Measurements from ENCODE around the gene MRTFA. TPM values are rescaled to one million over a fixed set of nuclear protein-coding genes. Genes with fewer than 3 reads are reported as not detected.
"Not testable (repeated sequence)": the region's sequence is repeated elsewhere in the genome, so short reads cannot be mapped to it uniquely, and the experiment has no call there.

MRTFA gene
- total RNA-seq, 1 donor from 2014 or later: 52.1 TPM

DNA sequence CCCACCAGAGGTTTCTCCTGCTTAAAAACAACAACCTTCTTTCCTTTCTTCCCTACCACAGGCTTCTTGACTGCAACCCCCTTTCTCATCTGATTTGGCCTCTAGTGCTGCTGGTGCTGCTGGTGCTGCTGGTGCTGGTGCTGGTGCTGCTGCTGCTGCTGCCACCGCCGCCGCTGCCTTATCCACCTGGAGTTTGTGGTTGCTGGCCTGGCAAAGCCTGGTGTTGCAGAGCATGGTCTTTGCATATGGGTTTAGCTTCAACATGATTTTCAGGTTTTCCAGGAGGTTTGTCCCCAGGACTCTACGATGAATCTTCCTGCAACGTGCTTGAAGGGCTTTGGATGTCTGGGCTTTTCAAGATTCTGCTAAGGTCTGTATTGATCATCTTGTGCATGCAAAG is 49.7 kb downstream of the MRTFA start:
- TF ChIP-seq, protein P1, sequence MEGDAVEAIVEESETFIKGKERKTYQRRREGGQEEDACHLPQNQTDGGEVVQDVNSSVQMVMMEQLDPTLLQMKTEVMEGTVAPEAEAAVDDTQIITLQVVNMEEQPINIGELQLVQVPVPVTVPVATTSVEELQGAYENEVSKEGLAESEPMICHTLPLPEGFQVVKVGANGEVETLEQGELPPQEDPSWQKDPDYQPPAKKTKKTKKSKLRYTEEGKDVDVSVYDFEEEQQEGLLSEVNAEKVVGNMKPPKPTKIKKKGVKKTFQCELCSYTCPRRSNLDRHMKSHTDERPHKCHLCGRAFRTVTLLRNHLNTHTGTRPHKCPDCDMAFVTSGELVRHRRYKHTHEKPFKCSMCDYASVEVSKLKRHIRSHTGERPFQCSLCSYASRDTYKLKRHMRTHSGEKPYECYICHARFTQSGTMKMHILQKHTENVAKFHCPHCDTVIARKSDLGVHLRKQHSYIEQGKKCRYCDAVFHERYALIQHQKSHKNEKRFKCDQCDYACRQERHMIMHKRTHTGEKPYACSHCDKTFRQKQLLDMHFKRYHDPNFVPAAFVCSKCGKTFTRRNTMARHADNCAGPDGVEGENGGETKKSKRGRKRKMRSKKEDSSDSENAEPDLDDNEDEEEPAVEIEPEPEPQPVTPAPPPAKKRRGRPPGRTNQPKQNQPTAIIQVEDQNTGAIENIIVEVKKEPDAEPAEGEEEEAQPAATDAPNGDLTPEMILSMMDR (conservative IDR thresholded peaks at IDR 0.05; ENCODE audit: low read depth, low read length): no peak
- no peak overlapping the region for H3K4me3 ChIP-seq (ENCODE audit: low read depth, low read length)
- DNase-seq (ENCODE audit: low read depth): no peak

DNA sequence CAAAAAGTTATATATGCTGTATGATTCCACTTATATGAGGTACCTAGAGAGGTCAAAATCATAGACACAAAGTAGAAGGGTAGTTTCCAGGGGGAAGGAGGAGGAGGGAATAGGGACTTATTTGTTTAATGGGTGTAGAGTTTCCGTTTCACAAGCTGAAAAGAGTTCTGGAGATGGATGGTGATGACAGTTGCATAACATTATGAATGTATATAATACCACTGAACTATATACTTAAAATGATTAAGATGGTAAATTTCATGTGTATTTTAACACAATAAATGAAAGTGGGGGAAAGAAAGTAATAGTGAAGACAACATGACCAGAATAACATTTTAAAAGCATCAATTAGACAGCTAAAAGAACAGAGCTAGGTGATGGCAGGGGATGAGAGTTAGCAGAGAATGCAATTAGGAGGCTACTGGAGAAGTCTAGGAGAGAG is 51.2 kb downstream of the MRTFA start:
- TF ChIP-seq, protein P1 (conservative IDR thresholded peaks at IDR 0.05; ENCODE audit: low read depth, low read length): no peak
- no peak overlapping the region for H3K4me3 ChIP-seq (ENCODE audit: low read depth, low read length)
- no peak for DNase-seq (ENCODE audit: low read depth)

DNA sequence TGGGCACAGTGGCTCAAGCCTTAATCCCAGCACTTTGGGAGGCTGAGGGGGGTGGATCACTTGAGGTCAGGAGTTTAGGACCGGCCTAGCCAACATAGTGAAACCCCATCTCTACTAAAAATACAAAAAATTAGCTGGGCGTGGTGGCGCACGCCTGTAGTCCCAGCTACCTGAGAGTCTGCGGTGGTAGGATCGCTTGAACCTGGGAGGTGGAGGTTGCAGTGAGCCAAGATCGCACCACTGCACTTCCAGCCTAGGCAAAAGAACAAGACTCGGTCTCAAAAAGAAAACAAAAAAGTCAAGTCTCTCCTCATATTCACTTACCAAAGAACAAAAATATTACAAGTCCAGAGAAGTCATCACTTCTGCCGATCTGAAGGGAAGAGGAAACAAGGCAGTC is 51.8 kb downstream of the MRTFA start:
- not testable (repeated sequence) for H3K4me3 ChIP-seq (ENCODE audit: low read depth, low read length); DNase-seq (ENCODE audit: low read depth)

DNA sequence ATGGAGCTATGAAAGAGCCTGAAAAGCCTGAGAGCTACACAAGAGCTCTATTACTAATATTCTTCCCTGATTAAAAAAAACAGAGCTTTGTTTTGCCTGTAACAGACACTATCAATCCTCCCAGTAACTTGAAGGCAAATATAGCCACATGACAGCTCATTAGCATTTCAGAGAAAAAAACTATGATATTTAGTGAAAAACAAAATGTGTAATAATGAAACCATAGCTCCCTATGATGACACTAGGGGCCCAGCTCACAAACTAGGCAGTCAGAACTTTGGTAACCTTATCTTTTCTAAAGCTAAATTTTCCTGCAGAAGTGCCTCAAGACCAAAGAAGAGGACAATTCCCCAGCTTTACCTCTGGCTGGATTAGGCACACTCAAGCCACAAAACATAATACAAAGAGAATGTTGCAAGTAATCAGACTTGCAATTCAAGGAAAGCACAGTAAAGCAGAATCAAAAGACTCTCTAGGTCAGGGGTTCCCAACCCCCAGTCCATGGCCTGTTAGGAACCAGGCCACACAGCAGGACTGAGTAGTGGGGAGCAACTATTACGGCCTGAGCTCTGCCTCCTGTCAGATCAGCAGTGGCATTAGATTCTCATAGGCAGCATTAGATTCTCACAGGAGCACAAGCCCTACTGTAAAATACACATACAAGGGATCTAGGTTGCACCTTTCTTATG is 53.3 kb downstream of the MRTFA start:
- H3K4me3 ChIP-seq (ENCODE audit: low read depth, low read length): no peak overlapping the region
- DNase-seq (ENCODE audit: low read depth): no peak
- TF ChIP-seq, protein P1 (conservative IDR thresholded peaks at IDR 0.05; ENCODE audit: low read depth, low read length): no peak

DNA sequence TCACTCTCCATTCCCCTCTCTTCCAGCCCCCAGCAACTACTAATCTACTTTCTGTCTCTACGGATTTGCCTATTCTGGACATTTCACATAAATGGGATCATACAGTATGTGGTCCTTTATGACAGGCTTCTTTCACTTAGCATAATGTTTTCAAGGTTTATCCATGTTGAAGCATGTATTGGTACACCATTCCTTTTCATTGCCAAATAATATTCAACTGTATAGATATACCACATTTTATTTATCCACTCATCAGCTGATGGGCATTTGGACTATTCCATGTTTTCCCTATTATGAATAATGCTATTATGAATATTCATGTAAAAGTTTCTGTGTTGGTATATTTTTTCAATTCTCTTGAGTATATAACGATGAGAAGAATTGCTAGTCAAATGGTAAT is 54.5 kb downstream of the MRTFA start:
- no peak overlapping the region for H3K4me3 ChIP-seq (ENCODE audit: low read depth, low read length)
- TF ChIP-seq, protein P1 (conservative IDR thresholded peaks at IDR 0.05; ENCODE audit: low read depth, low read length): no peak
- no peak for DNase-seq (ENCODE audit: low read depth)

DNA sequence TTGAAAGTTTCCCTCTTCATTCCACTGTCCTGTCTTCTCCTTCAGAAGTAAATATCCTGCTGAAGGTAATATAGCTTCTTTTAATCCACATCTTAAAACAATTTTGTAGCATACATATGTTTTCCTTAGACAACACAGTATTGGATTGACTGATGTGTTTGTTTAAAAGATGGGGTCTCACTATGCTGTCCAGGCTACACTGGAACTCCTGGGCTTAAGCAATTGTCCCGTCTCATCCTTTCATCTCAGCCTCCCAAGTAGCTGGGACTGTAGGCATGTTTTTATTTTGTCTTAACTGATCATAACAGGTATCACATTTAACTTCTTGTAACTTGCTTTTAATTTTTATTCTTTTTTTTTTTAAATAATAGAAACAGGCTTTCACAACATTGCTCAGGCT is 55.9 kb downstream of the MRTFA start:
- TF ChIP-seq, protein P1 (conservative IDR thresholded peaks at IDR 0.05; ENCODE audit: low read depth, low read length): no peak
- H3K4me3 ChIP-seq (ENCODE audit: low read depth, low read length): no peak overlapping the region
- no peak for DNase-seq (ENCODE audit: low read depth)

DNA sequence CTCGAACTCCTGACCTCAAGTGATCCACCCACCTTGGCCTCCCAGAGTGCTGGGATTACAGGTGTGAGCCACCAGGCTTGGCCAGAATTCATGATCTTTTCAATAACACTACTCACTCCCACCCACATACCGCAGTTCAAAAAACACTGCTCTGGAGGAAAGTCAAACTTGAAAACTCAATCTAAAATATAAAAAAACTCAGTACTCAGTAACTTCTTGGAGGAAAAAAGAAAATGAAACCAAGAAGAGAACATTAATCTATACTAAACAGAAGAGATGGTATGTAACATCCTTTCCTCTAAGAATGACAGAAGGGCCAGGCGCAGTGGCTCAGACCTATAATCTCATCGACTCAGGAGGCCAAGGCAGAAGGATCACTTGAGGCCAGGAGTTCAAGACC is 58.3 kb downstream of the MRTFA start:
- no peak overlapping the region for H3K4me3 ChIP-seq (ENCODE audit: low read depth, low read length)
- TF ChIP-seq, protein P1 (conservative IDR thresholded peaks at IDR 0.05; ENCODE audit: low read depth, low read length): no peak
- no peak for DNase-seq (ENCODE audit: low read depth)
